ENCODE data around the gene SYNGAP1. TPM values are rescaled to one million over a fixed set of nuclear protein-coding genes. Genes with fewer than 3 reads are reported as not detected.

SYNGAP1 gene
- total and polyA plus RNA-seq, 2 of the 8 experiments (the other 6 are each of a cell fraction or from before 2014, with no cell fraction given): 31.0 to 101 TPM

DNA sequence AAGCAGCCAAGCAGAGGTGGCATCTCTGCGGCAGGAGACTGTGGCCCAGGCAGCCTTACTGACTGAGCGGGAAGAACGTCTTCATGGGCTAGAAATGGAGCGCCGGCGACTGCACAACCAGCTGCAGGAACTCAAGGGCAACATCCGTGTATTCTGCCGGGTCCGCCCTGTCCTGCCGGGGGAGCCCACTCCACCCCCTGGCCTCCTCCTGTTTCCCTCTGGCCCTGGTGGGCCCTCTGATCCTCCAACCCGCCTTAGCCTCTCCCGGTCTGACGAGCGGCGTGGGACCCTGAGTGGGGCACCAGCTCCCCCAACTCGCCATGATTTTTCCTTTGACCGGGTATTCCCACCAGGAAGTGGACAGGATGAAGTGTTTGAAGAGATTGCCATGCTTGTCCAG lies 15.0 kb upstream of the SYNGAP1 start:
- no peak overlapping the region for H3K56ac ChIP-seq (replicated peaks; ENCODE audit: insufficient read length, low read depth, low read length)
- H3K4me3 ChIP-seq (ENCODE audit: extremely low read depth in 1 of 4, insufficient read depth in 2 of 4, low read depth in 3 of 4, low read length in 4 of 4): no peak overlapping the region
- H2AK5ac ChIP-seq (ENCODE audit: low read depth, low read length): no peak overlapping the region
- no peak overlapping the region for H2BK5ac ChIP-seq (ENCODE audit: low read depth, low read length)
- no peak overlapping the region for H3K9ac ChIP-seq (replicated peaks in 1 of 4; ENCODE audit: extremely low read depth in 1 of 4, low read depth in 3 of 4, low read length in 3 of 4)
- no peak overlapping the region for H2BK120ac ChIP-seq (replicated peaks; ENCODE audit: low read depth, low read length)
- FAIRE-seq (no peak), DNase-seq (ENCODE audit: low read depth in 1 of 2, low spot score in 2 of 2) (no peak)
- TF ChIP-seq, protein P1, sequence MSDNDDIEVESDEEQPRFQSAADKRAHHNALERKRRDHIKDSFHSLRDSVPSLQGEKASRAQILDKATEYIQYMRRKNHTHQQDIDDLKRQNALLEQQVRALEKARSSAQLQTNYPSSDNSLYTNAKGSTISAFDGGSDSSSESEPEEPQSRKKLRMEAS (IDR thresholded peaks at IDR 0.05): no peak
- TF ChIP-seq POU5F1 (IDR thresholded peaks at IDR 0.05; ENCODE audit: low read depth, low read length) (no peak), KDM4A (IDR thresholded peaks at IDR 0.05; ENCODE audit: low read depth, low read length, severe bottlenecking) (no peak), SP2 (IDR thresholded peaks at IDR 0.05; ENCODE audit: low read length) (no peak), TCF12 (IDR thresholded peaks at IDR 0.05; ENCODE audit: low read depth, low read length) (no peak)
- no peak overlapping the region for H3K14ac ChIP-seq (ENCODE audit: insufficient read length)
- H3K79me1 ChIP-seq (ENCODE audit: low read depth, low read length): 0 out of 2 replicates have a peak, but pooled peaks cover 2% of the 10 kb centered on the region
- H3K4me2 ChIP-seq (ENCODE audit: insufficient read depth in 1 of 2, low read depth in 2 of 2, low read length in 2 of 2): no peak overlapping the region
- H3K27me3 ChIP-seq (replicated peaks in 1 of 4; ENCODE audit: control insufficient read depth in 3 of 4, extremely low read depth in 1 of 4, insufficient read depth in 3 of 4, low read length in 3 of 4): no peaks in the 10 kb centered on the region
- H4K5ac ChIP-seq (ENCODE audit: insufficient read length, low read depth, low read length): no peak overlapping the region
- H3K79me2 ChIP-seq (ENCODE audit: control insufficient read depth in 1 of 2, insufficient read depth in 2 of 2, low read length in 2 of 2): no peaks in the 10 kb centered on the region
- no peak overlapping the region for H3K4ac ChIP-seq (replicated peaks; ENCODE audit: insufficient read length, low read depth, low read length)
- no peak overlapping the region for H3K27ac ChIP-seq (ENCODE audit: low read depth, low read length)
- H3K23me2 ChIP-seq (ENCODE audit: low read depth, low read length): no peaks in the 10 kb centered on the region; the same call in 1 of the 2 replicates
- no peak overlapping the region for H2BK20ac ChIP-seq (ENCODE audit: low read length)
- no peak overlapping the region for H2BK12ac ChIP-seq (ENCODE audit: low read depth, low read length)
- no peak overlapping the region for H4K91ac ChIP-seq (replicated peaks; ENCODE audit: insufficient read length, low read length)
- H3K36me3 ChIP-seq (ENCODE audit: control insufficient read depth in 2 of 4, insufficient read depth in 4 of 4, low read length in 3 of 4): peaks cover 30 to 55% (median 51%) of the 10 kb centered on the region in 4 experiments
- H4K20me1 ChIP-seq (replicated peaks in 1 of 2; ENCODE audit: control insufficient read depth in 1 of 2, insufficient read depth in 2 of 2, low read length in 2 of 2): peaks cover 0 to 13% of the 10 kb centered on the region in 2 experiments
- no peak overlapping the region for H4K8ac ChIP-seq (ENCODE audit: extremely low read depth, insufficient read depth, low read length)
- 95% methylated on average over 17 of the region's 17 CpGs; no CpG with 5 or more reads in 1 of the 2 experiments for WGBS, 2 experiments (ENCODE audit: extremely low coverage in 1 of 2, insufficient coverage in 1 of 2, insufficient read length in 1 of 2, insufficient replicate concordance in 2 of 2, low coverage in 1 of 2, low lambda C conversion rate in 2 of 2, missing lambda C conversion rate in 1 of 2)
- ChIA-PET POLR2A (ENCODE audit: partially characterized antibody) (interaction anchor here (1.5 kb wide), 1 partner anchor 13 kb away, joined by 5 read pairs; the partner anchor contains the start of gene KIFC1), CTCF (ENCODE audit: partially characterized antibody) (interaction anchor here (0.6 kb wide), 1 partner anchor 9 kb away, joined by 3 read pairs; no protein-coding TSS in a partner anchor)
- H3K4me1 ChIP-seq (replicated peaks in 1 of 4; ENCODE audit: control insufficient read depth in 3 of 4, insufficient read depth in 4 of 4, low read length in 3 of 4): peaks cover 0 to 2% (median 0%) of the 10 kb centered on the region in 4 experiments; a peak in 1 of 7 replicates
- H3K23ac ChIP-seq (ENCODE audit: insufficient read length): no peak overlapping the region
- H2AFZ ChIP-seq (ENCODE audit: low read length): no peak overlapping the region
- H3K18ac ChIP-seq (ENCODE audit: extremely low read depth, low read length): no peak overlapping the region
- H2BK15ac ChIP-seq (ENCODE audit: low read length): no peak overlapping the region
- no peaks in the 10 kb centered on the region for H3K9me3 ChIP-seq (ENCODE audit: insufficient read depth in 2 of 2, low read depth in 1 of 2, low read length in 1 of 2)
